DND-41 (cell line): ENCODE results near the gene CYP39A1.

ENCODE experiments used
- EZH2 ChIP-seq: IDR thresholded peaks from 3 replicates; pipeline ENCODE4 v1.6.1; 2012; ENCODE audit warnings: borderline replicate concordance, low read depth, mild to moderate bottlenecking, moderate library complexity, low read length, inconsistent platforms; ENCODE audit not compliant: severe bottlenecking
- TF ChIP-seq, protein P1 (sequence below): IDR thresholded peaks from 2 replicates; pipeline ENCODE4 v1.5.1; 2012; ENCODE audit warnings: borderline replicate concordance, low read length, moderate library complexity, mild to moderate bottlenecking; ENCODE audit not compliant: poor library complexity, severe bottlenecking; ENCODE audit errors: extremely low read depth

- TF ChIP-seq EZH2 = no peak
- TF ChIP-seq, protein P1, sequence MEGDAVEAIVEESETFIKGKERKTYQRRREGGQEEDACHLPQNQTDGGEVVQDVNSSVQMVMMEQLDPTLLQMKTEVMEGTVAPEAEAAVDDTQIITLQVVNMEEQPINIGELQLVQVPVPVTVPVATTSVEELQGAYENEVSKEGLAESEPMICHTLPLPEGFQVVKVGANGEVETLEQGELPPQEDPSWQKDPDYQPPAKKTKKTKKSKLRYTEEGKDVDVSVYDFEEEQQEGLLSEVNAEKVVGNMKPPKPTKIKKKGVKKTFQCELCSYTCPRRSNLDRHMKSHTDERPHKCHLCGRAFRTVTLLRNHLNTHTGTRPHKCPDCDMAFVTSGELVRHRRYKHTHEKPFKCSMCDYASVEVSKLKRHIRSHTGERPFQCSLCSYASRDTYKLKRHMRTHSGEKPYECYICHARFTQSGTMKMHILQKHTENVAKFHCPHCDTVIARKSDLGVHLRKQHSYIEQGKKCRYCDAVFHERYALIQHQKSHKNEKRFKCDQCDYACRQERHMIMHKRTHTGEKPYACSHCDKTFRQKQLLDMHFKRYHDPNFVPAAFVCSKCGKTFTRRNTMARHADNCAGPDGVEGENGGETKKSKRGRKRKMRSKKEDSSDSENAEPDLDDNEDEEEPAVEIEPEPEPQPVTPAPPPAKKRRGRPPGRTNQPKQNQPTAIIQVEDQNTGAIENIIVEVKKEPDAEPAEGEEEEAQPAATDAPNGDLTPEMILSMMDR = no peak
Measured at GRCh38 chr6:46690911-46691451, 38.4 kb upstream of the CYP39A1 start.
